ENCODE results near the gene COL9A2.
A peak's percentile ranks its signal among the peaks of the same experiment; 100 is the strongest.
"Not testable (repeated sequence)": the region's sequence is repeated elsewhere in the genome, so short reads cannot be mapped to it uniquely, and the experiment has no call there.

The COL9A2 gene

GRCh38 chr1:40316595-40317393 lies at the start of gene COL9A2:
TSS of gene COL9A2 (minus strand) at chr1:40317286. CDS start at chr1:40317197, 89 bp downstream.
- DNase-seq (ENCODE audit: low read depth in 2 of 2), result no peak

- peak; percentile 24 to 27 for DNase-seq (ENCODE audit: low read depth in 2 of 2)
These were observed 46.6 kb upstream of the COL9A2 start for GRCh38 chr1:40363721-40364120.

- no peak for DNase-seq (ENCODE audit: low read depth in 2 of 2)
These were observed 45.6 kb upstream of the COL9A2 start for GRCh38 chr1:40362699-40363098.

- DNase-seq (ENCODE audit: low read depth in 2 of 2), result no peak
These were observed 45.1 kb upstream of the COL9A2 start for GRCh38 chr1:40362199-40362598.

GRCh38 chr1:40361637-40362036 lies 44.6 kb upstream of the COL9A2 start:
- no peak for DNase-seq (ENCODE audit: low read depth in 2 of 2)

- no peak for DNase-seq (ENCODE audit: low read depth in 2 of 2)
These were observed 44.1 kb upstream of the COL9A2 start for GRCh38 chr1:40361201-40361600.

GRCh38 chr1:40360631-40361030 lies 43.5 kb upstream of the COL9A2 start:
- DNase-seq (ENCODE audit: low read depth in 2 of 2), result no peak

GRCh38 chr1:40357625-40358024 lies 40.5 kb upstream of the COL9A2 start:
- no peak for DNase-seq (ENCODE audit: low read depth in 2 of 2)

- DNase-seq (ENCODE audit: low read depth in 2 of 2), result no peak
These were observed 36.0 kb upstream of the COL9A2 start for GRCh38 chr1:40353082-40353481.

- DNase-seq (ENCODE audit: low read depth in 2 of 2), result no peak
These were observed 35.0 kb upstream of the COL9A2 start for GRCh38 chr1:40352126-40352525.

GRCh38 chr1:40351124-40351523 lies 34.0 kb upstream of the COL9A2 start:
- DNase-seq (ENCODE audit: low read depth in 2 of 2), result no peak

- DNase-seq (ENCODE audit: low read depth in 2 of 2), result no peak
These were observed 33.3 kb upstream of the COL9A2 start for GRCh38 chr1:40350391-40350790.

GRCh38 chr1:40344597-40344996 lies 27.5 kb upstream of the COL9A2 start:
- no peak for DNase-seq (ENCODE audit: low read depth in 2 of 2)

GRCh38 chr1:40342381-40342717 lies 25.3 kb upstream of the COL9A2 start:
- not testable (repeated sequence) for DNase-seq (ENCODE audit: low read depth in 2 of 2)

- DNase-seq (ENCODE audit: low read depth in 2 of 2), result no peak
These were observed 24.6 kb upstream of the COL9A2 start for GRCh38 chr1:40341491-40342380.

- no peak for DNase-seq (ENCODE audit: low read depth in 2 of 2)
These were observed 22.6 kb upstream of the COL9A2 start for GRCh38 chr1:40339420-40340323.

GRCh38 chr1:40338745-40339419 lies 21.8 kb upstream of the COL9A2 start:
- peak; percentile 82 to 88 for DNase-seq (ENCODE audit: low read depth in 2 of 2)

- DNase-seq (ENCODE audit: low read depth in 2 of 2), result no peak
These were observed 20.4 kb upstream of the COL9A2 start for GRCh38 chr1:40337443-40337842.

- no peak for DNase-seq (ENCODE audit: low read depth in 2 of 2)
These were observed 15.6 kb upstream of the COL9A2 start for GRCh38 chr1:40332695-40333094.

GRCh38 chr1:40331403-40331802 lies 14.3 kb upstream of the COL9A2 start:
- DNase-seq (ENCODE audit: low read depth in 2 of 2), result not testable (repeated sequence)

GRCh38 chr1:40318970-40319621 lies 2.0 kb upstream of the COL9A2 start:
- no peak for DNase-seq (ENCODE audit: low read depth in 2 of 2)
